ENCODE measurements around the gene USH1G.
A peak's percentile ranks its signal among the peaks of the same experiment; 100 is the strongest.
"Not testable (repeated sequence)": the region's sequence is repeated elsewhere in the genome, so short reads cannot be mapped to it uniquely, and the experiment has no call there.

Gene USH1G

DNA sequence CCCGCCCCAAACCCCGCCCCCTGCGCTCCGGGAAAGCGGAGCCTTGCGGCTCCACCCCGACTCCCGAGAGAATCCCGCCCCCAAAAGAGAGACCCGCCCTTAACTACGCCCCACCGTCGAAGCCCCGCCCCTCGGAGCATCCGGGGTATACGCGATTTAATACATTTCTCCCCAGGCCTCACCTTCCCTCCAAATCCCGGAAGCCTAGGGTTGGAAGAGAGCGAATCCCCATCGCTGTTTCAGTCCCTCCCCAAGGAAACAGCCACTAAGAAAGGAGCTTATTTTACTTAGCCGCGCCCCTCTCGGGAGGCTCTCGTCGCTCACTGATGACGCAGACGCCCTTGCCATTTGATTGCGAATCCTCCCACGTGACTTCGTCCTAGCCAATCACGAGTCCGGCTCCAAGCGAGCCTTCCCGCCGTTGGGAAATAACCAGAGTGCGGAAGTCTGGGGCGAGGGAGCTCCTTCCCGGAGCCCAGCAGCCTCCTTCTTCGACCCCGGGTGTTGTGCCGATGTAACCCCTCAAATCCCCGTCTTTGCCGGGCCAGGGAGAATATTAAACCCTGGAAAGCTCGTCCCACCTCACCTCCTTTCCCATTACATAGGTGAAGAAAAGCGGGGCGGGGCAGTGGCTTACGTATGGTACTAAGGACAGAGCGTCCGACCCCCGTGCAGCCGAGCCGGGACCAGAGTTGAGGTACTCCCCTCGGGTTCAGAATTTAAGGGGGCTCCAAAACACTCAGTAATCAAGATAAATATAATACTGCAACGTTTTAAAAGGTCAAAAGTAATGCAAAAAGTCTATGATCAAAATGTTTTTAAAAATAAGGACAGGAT is 49.8 kb downstream of the USH1G start:
- peak; percentile 99 for DNase-seq

DNA sequence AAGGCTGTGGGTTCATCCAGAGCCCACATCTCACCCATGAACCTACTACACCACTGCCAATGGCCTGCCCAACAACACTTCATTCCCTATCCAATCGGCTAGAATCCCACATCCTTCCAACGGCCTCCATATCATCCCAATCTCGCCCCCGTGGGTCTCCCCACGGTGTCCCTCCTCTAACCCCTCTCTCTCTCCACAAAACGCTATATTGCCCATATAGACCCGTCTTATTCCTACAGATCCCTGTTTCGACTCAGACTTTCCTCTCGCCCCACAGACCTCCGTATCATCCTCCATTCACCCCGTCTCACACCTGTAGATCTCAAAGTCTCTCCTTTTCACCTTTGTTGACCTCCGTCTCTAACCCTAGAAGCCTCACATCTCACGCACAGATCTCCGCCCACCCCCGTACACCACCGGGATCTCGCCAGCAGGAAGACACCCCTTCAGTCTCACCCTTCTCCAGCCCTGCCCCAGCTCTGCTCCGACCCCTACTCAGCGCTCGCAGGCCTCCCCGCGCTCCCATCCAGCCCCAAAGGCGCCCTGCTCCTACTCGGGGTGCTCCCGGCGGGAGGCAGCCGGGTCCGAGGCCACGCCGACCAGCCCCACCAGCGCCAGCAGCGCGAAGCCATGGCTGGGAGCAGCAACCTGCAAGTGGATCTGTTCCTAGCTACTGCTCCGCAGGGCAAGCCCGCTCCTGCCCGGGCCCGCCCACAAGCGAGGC is 50.6 kb downstream of the USH1G start, which contains the start of gene FDXR:
Gene FDXR, minus strand, starts transcription at position 682 of the 724 bp plus-strand sequence. Its CDS starts 50 bp downstream, at position 632.
- no peak for DNase-seq

DNA sequence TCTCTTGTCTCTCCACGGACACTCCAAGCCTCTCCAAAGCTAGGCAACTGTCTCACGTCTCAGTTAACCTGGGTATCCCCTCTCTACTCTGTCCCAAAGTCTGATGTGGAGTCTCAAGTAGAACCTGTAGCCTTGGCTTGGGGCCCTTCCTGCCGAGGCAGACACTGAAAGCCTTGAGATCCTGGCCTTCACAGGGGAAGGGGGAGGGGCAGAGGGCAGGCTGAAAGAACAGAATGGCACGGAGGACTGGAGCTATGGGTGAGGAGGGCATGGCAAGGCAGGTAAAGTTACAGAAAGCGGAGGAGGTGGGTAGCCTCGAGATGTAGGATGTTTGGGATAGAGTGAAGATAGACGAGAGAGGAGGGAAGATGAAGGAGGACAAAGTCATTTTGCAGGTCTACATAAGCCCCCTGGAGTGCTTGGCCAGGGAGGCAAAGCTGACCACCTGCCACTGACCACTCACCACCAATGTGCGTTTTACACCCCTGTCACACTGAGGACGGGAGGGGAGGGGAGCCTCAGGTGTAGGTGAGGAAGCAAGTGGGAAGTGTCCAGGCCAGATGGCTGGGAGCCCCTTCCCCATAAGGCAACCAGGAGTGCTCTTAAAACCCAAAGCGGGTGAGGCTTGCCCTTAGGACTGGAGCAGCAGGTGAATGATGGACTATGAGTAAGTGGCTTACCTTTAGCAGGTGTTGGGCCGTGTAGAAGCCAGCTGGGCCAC is 51.5 kb downstream of the USH1G start:
- DNase-seq = no peak

DNA sequence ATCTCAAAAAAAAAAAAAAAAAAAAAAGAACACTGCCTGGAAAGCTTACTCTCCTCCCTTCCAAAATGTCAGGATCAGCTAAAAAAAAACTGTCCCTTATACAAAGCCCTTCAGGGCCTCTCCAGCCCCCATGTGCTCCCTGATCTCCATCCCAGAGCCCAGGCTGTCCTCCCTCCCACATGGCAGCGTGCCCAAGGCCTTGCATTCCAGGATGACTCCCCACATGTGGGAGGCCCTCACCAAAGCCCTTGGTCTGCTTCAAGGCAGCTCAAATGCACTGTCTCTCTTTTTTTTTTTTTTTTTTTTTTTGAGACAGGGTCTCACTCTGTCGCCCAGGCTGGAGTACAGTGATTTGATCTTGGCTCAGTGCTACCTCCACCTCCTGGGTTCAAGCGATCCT is 52.5 kb downstream of the USH1G start:
- no peak for DNase-seq

DNA sequence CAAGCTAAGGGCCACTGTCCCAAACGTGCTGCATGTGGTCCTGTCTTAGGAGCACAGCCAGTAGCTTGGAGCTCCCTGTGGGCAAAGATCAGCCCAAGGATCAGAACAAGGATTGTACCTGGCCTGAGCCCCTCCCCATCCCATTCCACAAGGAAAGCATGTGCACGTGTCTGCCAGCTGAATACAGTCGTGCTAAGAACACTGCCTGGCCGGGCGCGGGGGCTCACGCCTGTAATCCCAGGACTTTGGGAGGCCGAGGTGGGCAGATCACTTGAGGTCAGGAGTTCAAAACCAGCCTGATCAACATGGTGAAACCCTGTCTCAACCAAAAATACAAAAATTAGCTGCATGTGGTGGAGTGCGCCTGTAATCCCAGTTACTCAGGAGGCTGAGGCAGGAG is 53.0 kb downstream of the USH1G start:
- DNase-seq = not testable (repeated sequence)

DNA sequence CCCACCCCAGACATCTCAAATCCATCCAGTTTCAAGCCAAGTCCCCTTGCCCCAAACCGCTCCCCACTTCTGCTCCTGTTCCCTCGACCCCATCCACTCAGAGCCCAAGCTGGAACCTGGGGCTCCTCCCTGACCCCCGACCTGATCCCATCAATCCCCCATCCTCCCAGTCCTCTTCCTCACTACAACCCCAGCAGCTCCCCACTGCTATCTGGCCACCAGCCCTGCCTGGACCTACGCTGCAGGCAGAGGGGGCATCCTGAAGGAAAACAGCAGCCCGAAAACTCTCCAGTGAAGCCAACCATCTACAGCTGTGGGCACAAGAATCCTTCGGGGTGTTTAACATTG is 54.2 kb downstream of the USH1G start:
- DNase-seq = no peak

DNA sequence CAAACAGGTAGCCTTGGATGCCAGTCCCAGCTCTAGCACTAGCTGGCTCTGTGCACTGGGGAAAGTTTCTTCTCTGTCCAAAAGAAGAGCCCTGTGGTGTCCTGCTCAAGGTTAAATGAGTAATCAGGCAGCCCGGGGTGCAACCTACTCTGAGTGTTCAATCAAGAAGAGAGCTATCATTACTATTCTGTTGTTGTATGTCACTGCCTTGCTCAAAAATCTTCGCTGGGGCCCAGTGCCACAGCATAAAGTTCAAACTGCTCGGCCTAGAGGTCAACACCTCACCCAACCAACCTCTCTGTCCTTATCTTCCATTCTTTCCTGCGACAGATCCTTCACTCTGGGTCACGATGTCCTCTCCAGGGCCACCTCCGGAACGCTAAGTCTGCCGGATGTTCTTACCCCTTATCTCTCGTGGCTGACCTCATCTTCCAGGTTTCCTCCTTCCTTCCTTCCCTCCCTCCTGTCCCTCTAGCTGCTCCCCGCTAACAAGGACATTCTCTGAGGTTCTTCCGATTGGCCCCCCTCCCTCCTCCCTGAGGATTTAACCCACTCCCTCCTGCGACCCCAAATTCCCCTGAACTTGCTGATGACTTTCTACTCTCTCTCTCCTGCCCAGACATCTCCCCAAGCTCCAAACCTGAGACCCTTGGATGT is 54.7 kb downstream of the USH1G start:
- no peak for DNase-seq

DNA sequence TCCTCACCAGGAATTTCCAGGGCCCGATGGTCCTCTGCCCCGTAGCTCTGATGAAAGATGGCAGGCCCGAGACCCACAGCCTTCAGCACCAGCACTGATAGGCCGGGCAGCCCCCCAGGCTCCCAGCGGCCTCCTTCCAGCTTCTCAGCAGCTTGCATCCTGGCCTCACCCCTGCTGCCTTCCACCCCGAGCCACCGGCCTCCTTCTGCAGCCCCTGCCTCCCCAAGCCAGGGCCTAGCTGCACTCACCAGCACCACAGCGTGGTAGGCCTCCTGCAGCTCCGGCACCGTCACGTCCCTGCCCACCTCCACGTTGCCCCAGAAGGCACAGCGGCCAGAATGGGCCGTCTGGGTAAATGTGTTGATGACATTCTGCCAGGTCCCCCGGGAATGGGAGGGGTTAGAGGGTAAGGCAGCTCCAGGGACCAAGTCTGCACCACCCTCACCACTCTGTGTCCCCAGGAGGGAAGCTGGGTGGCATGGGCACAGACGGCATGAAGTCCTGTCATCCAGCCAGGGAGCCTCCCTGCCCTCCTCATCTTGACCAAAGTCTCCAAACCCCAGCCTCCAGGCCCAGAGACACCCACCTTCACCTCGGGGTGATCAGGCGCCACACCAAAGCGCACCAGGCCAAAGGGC is 56.7 kb downstream of the USH1G start:
- DNase-seq = no peak

All from activated CD4-positive, alpha-beta T cell treated with anti-CD3 and anti-CD28 coated beads, Interleukin-10, Interleukin-2, amounts not matched to agents 100 ng/mL and 50 ng/mL, durations not matched to agents 16 hours and 8 hours (primary cell).